Gastroesophageal sphincter (tissue), 4 donors: ENCODE measurements around the gene AQP12B. TPM values are rescaled to one million over a fixed set of nuclear protein-coding genes. Genes with fewer than 3 reads are reported as not detected.

Experiments used
- ATAC-seq: fragments of 150-250 bp; one replicate; pipeline ENCODE4 v1.9.1; 2016; ENCODE audit warnings: mild to moderate bottlenecking, moderate library complexity
- H3K27ac ChIP-seq, 4 donors: fragments of 200-600 bp; sonication (generic) in 3 of 4; 1 replicate in 3 of 4; 2 replicates in 1 of 4; pipeline ENCODE4 v1.5.1; 2016 to 2019
- H3K27me3 ChIP-seq: fragments of 200-600 bp; sonication (generic); one replicate; pipeline ENCODE4 v1.5.1; 2019
- H3K36me3 ChIP-seq, 2 donors: fragments of 200-600 bp; sonication (generic); one replicate each; pipeline ENCODE4 v1.5.1; 2019; ENCODE audit warnings: control low read depth in 1 of 2
- H3K4me1 ChIP-seq, 3 donors: fragments of 200-600 bp; sonication (generic); 1 replicate in 2 of 3; 2 replicates in 1 of 3; pipeline ENCODE4 v1.5.1; 2016 to 2019; ENCODE audit warnings: control low read depth in 2 of 3
- H3K4me3 ChIP-seq, 2 donors: fragments of 200-600 bp; sonication (generic); one replicate each; pipeline ENCODE4 v1.5.1; 2019; ENCODE audit warnings: mild to moderate bottlenecking in 1 of 2, moderate library complexity in 1 of 2
- H3K9me3 ChIP-seq, 3 donors: fragments of 200-600 bp; sonication (generic); one replicate each; pipeline ENCODE4 v1.5.1; 2017 to 2019; ENCODE audit warnings: control low read depth in 2 of 3
- EP300 ChIP-seq: sonication (generic); formaldehyde crosslinking; IDR thresholded peaks from one replicate; pipeline ENCODE4 v1.6.1; 2017; ENCODE audit warnings: antibody characterized with exemption, mild to moderate bottlenecking
- POLR2A ChIP-seq, 2 donors: fragments of 450-650 bp; IDR thresholded peaks; one replicate each; pipeline ENCODE4 v1.6.1; 2017; ENCODE audit warnings: antibody characterized with exemption in 2 of 2, mild to moderate bottlenecking in 2 of 2, moderate library complexity in 1 of 2
- POLR2AphosphoS5 ChIP-seq: sonication (generic); formaldehyde crosslinking; IDR thresholded peaks from one replicate; pipeline ENCODE4 v1.6.1; 2017; ENCODE audit warnings: antibody characterized with exemption
- WGBS, 2 donors: methylation state at CpG; one replicate each; pipeline ENCODE4 v1.1.5; 2018; ENCODE audit warnings: low coverage in 1 of 2; 5-methylcytosine and 5-hydroxymethylcytosine counted together
- total RNA-seq, 4 donors: library from RNA; depleted of rRNA; stranded (reverse); fragments of >200 nt; gene quantifications; one replicate each; pipeline ENCODE4 v1.1.0, GENCODE V29; 2016
- TF ChIP-seq, protein P1 (sequence below), 4 experiments: fragments of 200-600 bp in 2 of 4; fragments of 450-650 bp in 2 of 4; sonication (generic) in 1 of 4; IDR thresholded peaks; one replicate each; pipeline ENCODE4 v1.5.1; 2017 to 2019; ENCODE audit warnings: antibody characterized with exemption in 4 of 4, mild to moderate bottlenecking in 2 of 4, moderate library complexity in 2 of 4

The AQP12B gene
- total RNA-seq, 4 donors from 2014 or later = not detected

DNA sequence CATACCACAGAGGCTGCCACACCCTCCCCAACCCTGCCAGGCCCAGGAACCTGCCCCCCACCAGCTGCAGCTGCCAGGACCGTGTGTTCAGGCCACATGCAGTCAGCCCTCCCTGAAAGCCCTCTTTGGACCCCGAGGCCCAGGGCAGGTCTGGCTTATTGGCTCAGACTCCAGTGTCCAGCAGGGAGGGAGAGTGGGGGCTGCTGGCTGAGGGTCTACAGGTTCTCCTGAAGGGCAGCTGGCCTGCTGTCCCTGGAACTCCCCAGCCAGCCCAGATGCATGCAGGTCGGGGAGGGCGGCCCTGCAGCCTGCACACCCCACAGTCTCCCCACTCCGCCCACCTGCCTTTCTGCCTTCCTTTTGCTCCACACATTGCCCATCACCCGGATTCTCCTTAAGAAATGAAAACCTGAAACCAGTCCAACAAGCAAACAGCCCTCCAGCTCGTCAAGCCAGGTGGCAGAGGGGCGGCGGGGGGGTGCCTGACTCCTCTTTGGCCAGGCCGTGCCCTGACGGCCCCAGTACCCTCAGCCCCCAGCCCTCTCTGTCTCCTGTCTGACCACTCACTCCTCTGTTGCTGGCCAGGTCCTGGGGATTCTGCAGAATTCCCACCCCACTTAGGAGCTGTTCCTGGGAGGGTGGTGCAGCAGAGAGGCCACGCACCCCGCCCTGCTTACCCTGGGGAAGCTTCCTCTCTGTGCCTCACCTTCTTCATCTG is 39.4 kb downstream of the AQP12B start:
- no peaks in the 10 kb centered on the region for H3K9me3 ChIP-seq
- no peak for ATAC-seq
- peaks cover 80% of the 10 kb centered on the region for H3K27me3 ChIP-seq
- H3K4me1 ChIP-seq = peaks cover 0 to 4% (median 0%) of the 10 kb centered on the region in 3 donors
- TF ChIP-seq POLR2AphosphoS5 (no peak), EP300 (no peak), POLR2A (IDR thresholded peaks at IDR 0.05) (no peak)
- TF ChIP-seq, protein P1, sequence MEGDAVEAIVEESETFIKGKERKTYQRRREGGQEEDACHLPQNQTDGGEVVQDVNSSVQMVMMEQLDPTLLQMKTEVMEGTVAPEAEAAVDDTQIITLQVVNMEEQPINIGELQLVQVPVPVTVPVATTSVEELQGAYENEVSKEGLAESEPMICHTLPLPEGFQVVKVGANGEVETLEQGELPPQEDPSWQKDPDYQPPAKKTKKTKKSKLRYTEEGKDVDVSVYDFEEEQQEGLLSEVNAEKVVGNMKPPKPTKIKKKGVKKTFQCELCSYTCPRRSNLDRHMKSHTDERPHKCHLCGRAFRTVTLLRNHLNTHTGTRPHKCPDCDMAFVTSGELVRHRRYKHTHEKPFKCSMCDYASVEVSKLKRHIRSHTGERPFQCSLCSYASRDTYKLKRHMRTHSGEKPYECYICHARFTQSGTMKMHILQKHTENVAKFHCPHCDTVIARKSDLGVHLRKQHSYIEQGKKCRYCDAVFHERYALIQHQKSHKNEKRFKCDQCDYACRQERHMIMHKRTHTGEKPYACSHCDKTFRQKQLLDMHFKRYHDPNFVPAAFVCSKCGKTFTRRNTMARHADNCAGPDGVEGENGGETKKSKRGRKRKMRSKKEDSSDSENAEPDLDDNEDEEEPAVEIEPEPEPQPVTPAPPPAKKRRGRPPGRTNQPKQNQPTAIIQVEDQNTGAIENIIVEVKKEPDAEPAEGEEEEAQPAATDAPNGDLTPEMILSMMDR (IDR thresholded peaks at IDR 0.05) = no peak
- no peak overlapping the region for H3K27ac ChIP-seq
- WGBS, 2 donors = 30% methylated on average over 2 of the region's 13 CpGs; no CpG with 5 or more reads in 1 of the 2 donors
- no peaks in the 10 kb centered on the region for H3K36me3 ChIP-seq
- no peak overlapping the region for H3K4me3 ChIP-seq

DNA sequence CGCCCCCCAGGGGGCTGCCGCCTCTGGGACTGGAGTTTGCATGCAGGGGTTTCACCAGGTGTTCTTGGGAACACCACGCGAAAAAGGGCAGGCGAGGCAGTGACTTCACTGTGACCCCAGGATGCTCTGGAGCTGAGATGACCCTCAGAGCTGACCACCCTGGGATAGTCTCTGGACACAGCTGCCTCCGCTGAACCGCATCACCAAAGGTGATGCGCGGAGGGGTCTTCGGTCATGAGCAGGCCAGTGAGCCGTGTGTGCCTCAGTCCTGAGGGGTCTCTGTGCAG is 39.9 kb downstream of the AQP12B start:
- no peaks in the 10 kb centered on the region for H3K9me3 ChIP-seq
- H3K4me3 ChIP-seq = no peak overlapping the region
- no peak overlapping the region for H3K27ac ChIP-seq
- WGBS, 2 donors = no CpG with 5 or more reads among the region's 11 CpGs
- H3K4me1 ChIP-seq = peaks cover 0 to 9% (median 0%) of the 10 kb centered on the region in 3 donors
- no peak for ATAC-seq
- TF ChIP-seq, protein P1 (IDR thresholded peaks at IDR 0.05) = no peak
- no peak for TF ChIP-seq POLR2AphosphoS5
- H3K36me3 ChIP-seq = no peaks in the 10 kb centered on the region
- H3K27me3 ChIP-seq = peaks cover 80% of the 10 kb centered on the region

DNA sequence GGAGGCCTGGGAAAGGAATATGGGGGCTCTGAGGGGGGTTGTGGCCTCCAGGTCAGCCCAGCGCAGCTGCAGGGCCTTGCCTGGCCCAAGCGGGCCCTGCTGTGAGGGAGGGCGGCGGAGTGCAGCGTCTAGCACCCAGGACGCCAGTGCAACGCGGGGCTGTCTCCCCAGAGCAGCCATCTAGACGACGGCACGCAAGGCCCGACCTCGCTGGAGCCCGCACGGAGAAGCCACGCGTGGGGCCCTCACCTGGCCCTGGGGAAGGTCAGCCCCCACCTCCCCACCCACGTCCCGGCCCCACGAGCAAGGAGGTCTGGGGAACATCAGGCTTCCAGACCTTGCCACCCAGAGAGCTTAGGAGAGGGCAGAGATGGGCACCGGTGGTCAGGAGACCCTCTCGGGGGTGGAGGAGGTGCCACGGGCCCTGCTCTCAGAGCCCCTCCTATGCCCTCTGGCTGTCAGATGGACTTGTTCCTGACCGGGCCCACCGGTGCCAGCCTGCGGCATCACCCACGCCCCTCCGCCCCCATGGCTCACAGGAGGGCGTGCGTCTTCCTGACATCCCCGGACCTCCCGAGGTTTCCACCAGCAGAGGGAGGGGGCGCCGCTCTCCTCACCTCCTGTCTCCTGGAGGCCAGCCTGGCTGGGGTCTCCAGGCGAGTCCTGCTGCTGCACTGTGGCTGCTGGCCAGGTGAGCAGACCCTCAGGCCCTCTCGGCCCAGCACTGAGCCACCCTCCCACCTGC is 40.5 kb downstream of the AQP12B start:
- Histone ChIP-seq H3K27me3 (peaks cover 80% of the 10 kb centered on the region), H3K4me1 (peaks cover 0 to 12% (median 0%) of the 10 kb centered on the region in 3 donors), H3K9me3 (no peaks in the 10 kb centered on the region), H3K36me3 (no peaks in the 10 kb centered on the region), H3K4me3 (no peak overlapping the region), H3K27ac (no peak overlapping the region)
- TF ChIP-seq EP300 (no peak), POLR2A (IDR thresholded peaks at IDR 0.05) (no peak), POLR2AphosphoS5 (no peak)
- TF ChIP-seq, protein P1 (IDR thresholded peaks at IDR 0.05) = no peak
- ATAC-seq = no peak
- 100% methylated on average over 1 of the region's 36 CpGs; no CpG with 5 or more reads in 1 of the 2 donors for WGBS, 2 donors

DNA sequence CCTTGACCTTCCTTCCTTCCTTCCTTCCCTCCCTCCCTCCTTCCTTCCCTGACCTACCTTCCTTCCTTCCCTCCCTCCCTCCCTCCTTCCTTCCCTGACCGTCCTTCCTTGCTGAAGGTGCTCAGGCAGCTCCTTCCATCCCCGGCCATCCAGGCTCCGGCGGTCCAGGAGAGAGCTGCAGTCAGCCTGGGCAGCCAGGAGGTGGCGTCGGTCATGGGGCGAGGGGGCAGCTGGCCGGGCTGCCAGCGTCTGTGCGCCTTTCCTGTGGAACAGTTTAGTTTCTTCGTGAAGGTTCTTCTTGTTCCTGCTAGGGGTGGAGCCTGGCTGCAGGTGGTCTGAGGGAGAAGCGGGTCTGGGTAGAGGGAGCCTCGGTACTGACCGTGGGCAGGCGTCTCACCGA is 41.7 kb downstream of the AQP12B start:
- ATAC-seq = no peak
- TF ChIP-seq, protein P1 (IDR thresholded peaks at IDR 0.05) = no peak
- TF ChIP-seq POLR2AphosphoS5 = no peak
- TF ChIP-seq POLR2A (IDR thresholded peaks at IDR 0.05) = no peak
- TF ChIP-seq EP300 = no peak
- Histone ChIP-seq H3K27me3 (peaks cover 80% of the 10 kb centered on the region), H3K4me1 (peaks cover 0 to 12% (median 0%) of the 10 kb centered on the region in 3 donors), H3K27ac (no peak overlapping the region), H3K36me3 (no peaks in the 10 kb centered on the region), H3K9me3 (no peaks in the 10 kb centered on the region), H3K4me3 (no peak overlapping the region)
- 20% methylated on average over 2 of the region's 16 CpGs; no CpG with 5 or more reads in 1 of the 2 donors for WGBS, 2 donors

DNA sequence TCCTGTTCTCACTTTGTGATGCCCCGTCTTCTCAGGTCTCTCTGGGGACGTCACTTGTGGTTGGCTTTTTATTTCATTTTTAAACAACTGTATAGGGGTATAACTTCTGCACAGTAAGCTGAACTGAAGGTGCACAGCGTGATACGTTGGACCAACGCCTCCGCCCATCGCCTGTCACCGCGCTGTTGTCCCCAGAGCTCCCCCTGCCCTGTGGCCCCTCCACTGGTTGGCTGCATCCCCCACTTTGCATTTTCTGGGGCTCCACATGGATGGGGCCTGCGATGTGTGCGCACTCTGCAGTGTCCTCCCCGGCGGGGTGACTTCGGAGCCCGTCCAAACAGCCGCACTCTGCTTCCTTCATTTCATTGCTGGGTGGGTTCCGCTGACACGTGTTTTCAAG is 43.1 kb downstream of the AQP12B start:
- H3K9me3 ChIP-seq = no peaks in the 10 kb centered on the region
- ATAC-seq = no peak
- no peaks in the 10 kb centered on the region for H3K36me3 ChIP-seq
- TF ChIP-seq, protein P1 (IDR thresholded peaks at IDR 0.05) = no peak
- no peak for TF ChIP-seq EP300
- TF ChIP-seq POLR2A (IDR thresholded peaks at IDR 0.05) = no peak
- no peak for TF ChIP-seq POLR2AphosphoS5
- H3K4me3 ChIP-seq = no peak overlapping the region
- H3K27ac ChIP-seq = peak overlapping the region in 1 of 4 donors; percentile 71
- peaks cover 0 to 12% (median 0%) of the 10 kb centered on the region in 3 donors for H3K4me1 ChIP-seq
- H3K27me3 ChIP-seq = peaks cover 77% of the 10 kb centered on the region
- 87 to 91% methylated on average over 12 to 18 of the region's 18 CpGs for WGBS, 2 donors
